GM12878 (cell line): Measurements from ENCODE around the gene NKD1. TPM values are rescaled to one million over a fixed set of nuclear protein-coding genes. Genes with fewer than 3 reads are reported as not detected.

Experiments
- ATAC-seq: fragments of 200-7000 bp; cut with Tn5 transposase; 3 replicates; pipeline ENCODE4 v1.9.1; 2020; ENCODE audit warnings: mild to moderate bottlenecking, moderate library complexity
- BruUV-seq: library from RNA; stranded (reverse); fragments of 400-500 nt; replicated peaks from 2 replicates; lab custom pipeline; 2021; lab: Mats Ljungman, UMichigan
- CTCF ChIA-PET: fragments of 300-600 bp; sonication (Branson Sonifier 250); formaldehyde crosslinking; extraction: SDS; loops from one replicate; lab custom pipeline; 2021; ENCODE audit warnings: inconsistent platforms; lab: Yijun Ruan, JAX
- POLR2A ChIA-PET: fragments of 350-600 bp; formaldehyde crosslinking; extraction: SDS; loops from one replicate; lab custom pipeline; 2021; ENCODE audit warnings: inconsistent platforms; lab: Charles Lee
- RAD21 ChIA-PET: fragments of 300-600 bp; sonication (Branson Sonifier 250); formaldehyde crosslinking; loops from one replicate; lab custom pipeline; 2023; ENCODE audit warnings: antibody characterized with exemption; ENCODE audit not compliant: unreplicated experiment; lab: Charles Lee
- SMC1A ChIA-PET: fragments of 300-600 bp; sonication (Branson Sonifier 250); formaldehyde crosslinking; loops from one replicate; lab custom pipeline; 2023; ENCODE audit not compliant: unreplicated experiment, uncharacterized antibody; lab: Charles Lee
- DNase-seq: peaks from one replicate; pipeline ENCODE4 v3.0.0-alpha.2; 2011; ENCODE audit warnings: low read depth, low spot score
- FAIRE-seq: peaks from 3 replicates; lab custom pipeline; 2011; peaks lifted over from hg19 to GRCh38; lab: Jason Lieb, UNC
- H2AFZ ChIP-seq: 2 replicates; pipeline ENCODE4 v1.6.0; 2011; ENCODE audit warnings: low read depth, low read length, control low read depth; ENCODE audit not compliant: control insufficient read depth
- H3K27ac ChIP-seq: 2 replicates; pipeline ENCODE4 v1.5.1; 2011; ENCODE audit warnings: control low read depth; ENCODE audit not compliant: control insufficient read depth, insufficient read depth
- H3K27me3 ChIP-seq, 2 experiments: replicated peaks in 1 of 2; 2 replicates each; pipeline versions ENCODE4 v1.6.0 to v1.6.1; 2011; ENCODE audit warnings: low read length in 1 of 2; ENCODE audit not compliant: control insufficient read depth in 2 of 2, insufficient read depth in 2 of 2
- H3K36me3 ChIP-seq, 2 experiments: 2 replicates each; pipeline ENCODE4 v1.5.1; 2011; ENCODE audit warnings: low read length in 1 of 2; ENCODE audit not compliant: control insufficient read depth in 2 of 2, insufficient read depth in 2 of 2
- H3K4me1 ChIP-seq: 2 replicates; pipeline ENCODE4 v1.6.1; 2011; ENCODE audit warnings: mild to moderate bottlenecking, low read length, moderate library complexity, mixed read lengths; ENCODE audit not compliant: control insufficient read depth, insufficient read depth
- H3K4me2 ChIP-seq: 2 replicates; pipeline ENCODE4 v1.6.0; 2011; ENCODE audit warnings: control low read depth; ENCODE audit not compliant: control insufficient read depth, insufficient read depth
- H3K4me3 ChIP-seq: fragments of 200-600 bp; sonication (generic); 2 replicates; pipeline ENCODE4 v1.5.1; 2016
- H3K79me2 ChIP-seq: 2 replicates; pipeline ENCODE4 v1.6.0; 2011; ENCODE audit warnings: low read length; ENCODE audit not compliant: control insufficient read depth, insufficient read depth
- H3K9ac ChIP-seq: 2 replicates; pipeline ENCODE4 v1.8.0; 2011; ENCODE audit warnings: low read length, control low read depth, mixed read lengths; ENCODE audit not compliant: control insufficient read depth, insufficient read depth
- H3K9me3 ChIP-seq: replicated peaks from 3 replicates; pipeline ENCODE4 v1.5.1; 2011; ENCODE audit warnings: mild to moderate bottlenecking, low read length; ENCODE audit not compliant: control insufficient read depth, insufficient read depth
- H4K20me1 ChIP-seq: 2 replicates; pipeline ENCODE4 v1.6.0; 2011; ENCODE audit not compliant: control insufficient read depth, insufficient read depth
- BCL3 ChIP-seq: IDR thresholded peaks from 2 replicates; pipeline ENCODE4 v1.6.1; 2011; ENCODE audit warnings: borderline replicate concordance, low read depth, mild to moderate bottlenecking, moderate library complexity, low read length; ENCODE audit not compliant: insufficient read depth, poor library complexity, severe bottlenecking
- BRCA1 ChIP-seq: IDR thresholded peaks from 2 replicates; pipeline ENCODE4 v1.6.1; 2011; ENCODE audit warnings: low read depth, low read length, improper control_type of control experiment
- CUX1 ChIP-seq: IDR thresholded peaks from 2 replicates; pipeline ENCODE4 v1.6.1; 2012; ENCODE audit warnings: improper control_type of control experiment, low read depth, low read length; ENCODE audit not compliant: insufficient replicate concordance
- ETV6 ChIP-seq, 2 experiments: fragments of 450-650 bp in 1 of 2; IDR thresholded peaks in 1 of 2; conservative IDR thresholded peaks in 1 of 2; 2 replicates each; pipeline ENCODE4 v1.6.1; 2014; ENCODE audit warnings: antibody characterized with exemption in 1 of 2, borderline replicate concordance in 1 of 2, low read depth in 1 of 2, mild to moderate bottlenecking in 1 of 2, moderate library complexity in 1 of 2
- JUNB ChIP-seq: IDR thresholded peaks from 2 replicates; pipeline ENCODE4 v1.6.1; 2016; ENCODE audit warnings: antibody characterized with exemption, mild to moderate bottlenecking
- JUND ChIP-seq: IDR thresholded peaks from 2 replicates; pipeline ENCODE4 v1.6.1; 2012; ENCODE audit warnings: low read depth, mild to moderate bottlenecking, low read length, improper control_type of control experiment, moderate library complexity
- KDM1A ChIP-seq: fragments of 200-600 bp; sonication (generic); IDR thresholded peaks from 2 replicates; pipeline ENCODE4 v1.6.1; 2016; ENCODE audit warnings: borderline replicate concordance
- MTA3 ChIP-seq: IDR thresholded peaks from 2 replicates; pipeline ENCODE4 v1.6.1; 2012; ENCODE audit warnings: low read length, inconsistent platforms, borderline replicate concordance
- PAX8 ChIP-seq: fragments of 450-650 bp; IDR thresholded peaks from 2 replicates; pipeline ENCODE4 v1.6.1; 2017; ENCODE audit warnings: mild to moderate bottlenecking, moderate library complexity
- TARDBP ChIP-seq: IDR thresholded peaks from 2 replicates; pipeline ENCODE4 v1.6.1; 2016; ENCODE audit warnings: borderline replicate concordance
- TCF3 ChIP-seq: IDR thresholded peaks from 2 replicates; pipeline ENCODE4 v1.6.1; 2012; ENCODE audit warnings: low read depth, mild to moderate bottlenecking, low read length, borderline replicate concordance; ENCODE audit not compliant: insufficient read depth
- WGBS: methylation state at CpG from one replicate; pipeline ENCODE4 v1.1.6; 2016; ENCODE audit warnings: low lambda C conversion rate; ENCODE audit not compliant: insufficient replicate concordance, insufficient coverage; ENCODE audit errors: missing lambda C conversion rate; 5-methylcytosine and 5-hydroxymethylcytosine counted together
- in situ Hi-C: fragments of 300-500 bp; cut with MboI; formaldehyde crosslinking; loops from 9 replicates; pipeline ENCODE4 v1.14.3; 2018; ENCODE audit warnings: mixed read lengths
- intact Hi-C: fragments of 100-400 bp; cut with micrococcal nuclease; formaldehyde crosslinking; loops from one replicate; pipeline ENCODE4 v1.14.2; 2022; ENCODE audit not compliant: unreplicated experiment
- polyA plus RNA-seq, 11 experiments: library from polyadenylated mRNA; depleted of rRNA in 4 of 11; unstranded in 6 of 11; stranded (reverse) in 5 of 11; fragments of >200 nt; fragmentation: Nextera tagmentation in 4 of 11; fragmentation: Illumina TruSeq in 1 of 11; extraction: Ambion mirVana in 4 of 11; extraction: Trizol in 1 of 11; gene quantifications; 1 replicate in 1 of 11; 2 replicates in 10 of 11; pipeline versions ENCODE4 v1.2.1 to v1.2.3, GENCODE V29; 2011 to 2016; ENCODE audit warnings: inconsistent platforms in 2 of 11, missing spikeins in 2 of 11, low read depth in 1 of 11
- total RNA-seq, 4 experiments: library from RNA; depleted of rRNA in 3 of 4; stranded (reverse); fragments of >200 nt in 3 of 4; fragmentation: Illumina TruSeq in 1 of 4; extraction: Trizol in 1 of 4; gene quantifications; 2 replicates each; pipeline versions ENCODE4 v1.2.1 to v1.2.3, GENCODE V29; 2013 to 2021
- TF ChIP-seq, protein P1 (sequence below): IDR thresholded peaks from 2 replicates; pipeline ENCODE4 v1.6.1; 2012; ENCODE audit warnings: low read length, inconsistent platforms
- TF ChIP-seq, protein P2 (sequence below), 3 experiments: IDR thresholded peaks in 2 of 3; conservative IDR thresholded peaks in 1 of 3; 2 replicates each; pipeline ENCODE4 v1.5.1; 2011; ENCODE audit warnings: low read depth in 3 of 3, low read length in 3 of 3, mild to moderate bottlenecking in 3 of 3, control low read depth in 2 of 3, moderate library complexity in 2 of 3, inconsistent platforms in 1 of 3, mixed read lengths in 1 of 3; ENCODE audit not compliant: control insufficient read depth in 2 of 3, insufficient read depth in 1 of 3; ENCODE audit errors: extremely low read depth in 1 of 3

The NKD1 gene
- total and polyA plus RNA-seq, 10 of the 15 experiments (the other 5 are each of a cell fraction or from before 2014, with no cell fraction given), result under 0.01 to 0.49 (median 0.04) TPM; not detected in 2

DNA sequence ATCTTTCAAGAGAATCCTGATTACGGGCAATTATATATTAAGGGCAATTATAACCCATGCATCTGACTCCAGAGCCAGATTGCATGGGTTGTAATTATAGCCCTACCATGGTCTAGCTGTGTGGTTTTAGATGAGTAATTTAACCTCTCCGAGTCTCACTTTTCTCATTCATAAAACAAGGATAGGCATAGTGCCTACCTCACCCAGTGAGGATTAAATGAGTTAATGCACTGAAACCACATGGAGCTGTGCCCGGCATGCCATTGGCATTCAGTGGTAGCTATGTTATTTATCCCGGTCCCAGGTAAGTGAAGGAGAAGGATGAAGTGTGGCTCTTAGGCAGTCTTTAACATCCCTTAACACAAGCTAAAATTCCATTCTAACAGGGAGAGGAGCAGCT, 126.6 kb downstream of the NKD1 start:
- no peaks in the 10 kb centered on the region for H3K27me3 ChIP-seq
- H2AFZ ChIP-seq, result no peak overlapping the region
- no TSS peak for BruUV-seq
- peaks cover 3% of the 10 kb centered on the region; the same call in 1 of the 2 replicates for H3K4me1 ChIP-seq
- H3K9me3 ChIP-seq, result peaks cover 22% of the 10 kb centered on the region
- no peak overlapping the region for H3K4me3 ChIP-seq
- peaks cover 11 to 28% of the 10 kb centered on the region in 2 experiments for H3K36me3 ChIP-seq
- no peak for FAIRE-seq
- SMC1A ChIA-PET, result interaction anchor here (1.3 to 24.8 kb wide), 4 partner anchors 9 to 91 kb away, joined by 4 to 600 read pairs (median 8); partner anchors contain the start of gene CYLD
- in situ Hi-C loops (no loop called here), intact Hi-C loops (no loop called here)
- no peaks in the 10 kb centered on the region for H4K20me1 ChIP-seq
- no peak for ATAC-seq
- H3K4me2 ChIP-seq, result no peak overlapping the region
- H3K79me2 ChIP-seq, result peaks cover 21% of the 10 kb centered on the region
- no peak overlapping the region for H3K27ac ChIP-seq
- WGBS, result 84% methylated on average over 4 of the region's 4 CpGs
- RAD21 ChIA-PET, result interaction anchor here (1.4 to 29.0 kb wide), 2 partner anchors 10 to 72 kb away, joined by 4 to 578 read pairs; partner anchors contain the start of gene CYLD
- DNase-seq, result no peak
- POLR2A ChIA-PET, result no interaction called here
- CTCF ChIA-PET, result interaction anchor here (1.2 to 20.9 kb wide), 4 partner anchors 8 to 126 kb away, joined by 3 to 636 read pairs (median 275); no protein-coding TSS in a partner anchor
- H3K9ac ChIP-seq, result no peak overlapping the region
- TF ChIP-seq, protein P1, sequence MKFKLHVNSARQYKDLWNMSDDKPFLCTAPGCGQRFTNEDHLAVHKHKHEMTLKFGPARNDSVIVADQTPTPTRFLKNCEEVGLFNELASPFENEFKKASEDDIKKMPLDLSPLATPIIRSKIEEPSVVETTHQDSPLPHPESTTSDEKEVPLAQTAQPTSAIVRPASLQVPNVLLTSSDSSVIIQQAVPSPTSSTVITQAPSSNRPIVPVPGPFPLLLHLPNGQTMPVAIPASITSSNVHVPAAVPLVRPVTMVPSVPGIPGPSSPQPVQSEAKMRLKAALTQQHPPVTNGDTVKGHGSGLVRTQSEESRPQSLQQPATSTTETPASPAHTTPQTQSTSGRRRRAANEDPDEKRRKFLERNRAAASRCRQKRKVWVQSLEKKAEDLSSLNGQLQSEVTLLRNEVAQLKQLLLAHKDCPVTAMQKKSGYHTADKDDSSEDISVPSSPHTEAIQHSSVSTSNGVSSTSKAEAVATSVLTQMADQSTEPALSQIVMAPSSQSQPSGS, result no peak
- TF ChIP-seq JUNB (no peak), ETV6 (conservative IDR thresholded peaks at IDR 0.05 in 1 of 2, IDR thresholded peaks at IDR 0.05 in 1 of 2; ENCODE audit: borderline replicate concordance in 1 of 2, low read depth in 1 of 2) (no peak), TARDBP (no peak), KDM1A (no peak), JUND (no peak), MTA3 (no peak), CUX1 (no peak), BRCA1 (no peak), PAX8 (no peak), BCL3 (no peak), TCF3 (no peak)
- TF ChIP-seq, protein P2, sequence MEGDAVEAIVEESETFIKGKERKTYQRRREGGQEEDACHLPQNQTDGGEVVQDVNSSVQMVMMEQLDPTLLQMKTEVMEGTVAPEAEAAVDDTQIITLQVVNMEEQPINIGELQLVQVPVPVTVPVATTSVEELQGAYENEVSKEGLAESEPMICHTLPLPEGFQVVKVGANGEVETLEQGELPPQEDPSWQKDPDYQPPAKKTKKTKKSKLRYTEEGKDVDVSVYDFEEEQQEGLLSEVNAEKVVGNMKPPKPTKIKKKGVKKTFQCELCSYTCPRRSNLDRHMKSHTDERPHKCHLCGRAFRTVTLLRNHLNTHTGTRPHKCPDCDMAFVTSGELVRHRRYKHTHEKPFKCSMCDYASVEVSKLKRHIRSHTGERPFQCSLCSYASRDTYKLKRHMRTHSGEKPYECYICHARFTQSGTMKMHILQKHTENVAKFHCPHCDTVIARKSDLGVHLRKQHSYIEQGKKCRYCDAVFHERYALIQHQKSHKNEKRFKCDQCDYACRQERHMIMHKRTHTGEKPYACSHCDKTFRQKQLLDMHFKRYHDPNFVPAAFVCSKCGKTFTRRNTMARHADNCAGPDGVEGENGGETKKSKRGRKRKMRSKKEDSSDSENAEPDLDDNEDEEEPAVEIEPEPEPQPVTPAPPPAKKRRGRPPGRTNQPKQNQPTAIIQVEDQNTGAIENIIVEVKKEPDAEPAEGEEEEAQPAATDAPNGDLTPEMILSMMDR (IDR thresholded peaks at IDR 0.05 in 2 of 3, conservative IDR thresholded peaks at IDR 0.05 in 1 of 3; ENCODE audit: control insufficient read depth in 2 of 3, extremely low read depth in 1 of 3, insufficient read depth in 1 of 3, low read depth in 3 of 3, low read length in 3 of 3), result no peak
